Retinal pigment epithelial cell (primary cell): ENCODE results near the gene TTC9.

Source experiments
- DNase-seq: peaks from one replicate; pipeline ENCODE4 v3.0.0-alpha.2; 2010; ENCODE audit warnings: low read depth
- H3K4me3 ChIP-seq: 2 replicates; pipeline ENCODE4 v1.5.1; 2011; ENCODE audit warnings: mild to moderate bottlenecking, low read length, control low read depth, moderate library complexity
- CTCF ChIP-seq: conservative IDR thresholded peaks from 2 replicates; pipeline ENCODE4 v1.5.1; 2011; ENCODE audit warnings: low read depth, low read length, control low read depth, inconsistent platforms

Gene TTC9

GRCh38 chr14:70641548-70642302 lies at the start of gene TTC9:
Gene TTC9 (plus strand): TSS chr14:70641916. CDS start chr14:70642130, 214 bp downstream.
- peak within 1 kb of the TSS; percentile 66 for H3K4me3 ChIP-seq
- no peak for TF ChIP-seq CTCF
- no peak for DNase-seq

GRCh38 chr14:70594461-70594860 lies 47.3 kb upstream of the TTC9 start:
- H3K4me3 ChIP-seq, result no peak overlapping the region
- no peak for DNase-seq
- no peak for TF ChIP-seq CTCF

GRCh38 chr14:70595443-70596185 lies 46.1 kb upstream of the TTC9 start:
- no peak for TF ChIP-seq CTCF
- DNase-seq, result no peak
- no peak overlapping the region for H3K4me3 ChIP-seq

GRCh38 chr14:70597731-70598130 lies 44.0 kb upstream of the TTC9 start:
- no peak for TF ChIP-seq CTCF
- no peak overlapping the region for H3K4me3 ChIP-seq
- DNase-seq, result no peak

- H3K4me3 ChIP-seq, result peak overlapping the region; percentile 99
- DNase-seq, result no peak
- no peak for TF ChIP-seq CTCF
Observed at GRCh38 chr14:70599345-70599744, 42.4 kb upstream of the TTC9 start.

- no peak for TF ChIP-seq CTCF
- DNase-seq, result peak; percentile 74
- peak within 1 kb of the TSS; percentile 99 for H3K4me3 ChIP-seq
Observed at GRCh38 chr14:70600382-70601157, 41.1 kb upstream of the TTC9 start, which contains the start of gene MED6. Gene MED6 (minus strand): TSS chr14:70600655. CDS start chr14:70600637, 18 bp downstream.
